HepG2 (cell line): ENCODE measurements around the gene NEIL3. TPM values are rescaled to one million over a fixed set of nuclear protein-coding genes. Genes with fewer than 3 reads are reported as not detected.
A peak's percentile ranks its signal among the peaks of the same experiment; 100 is the strongest.

Experiments
- ARNT2 ChIP-seq: sonication (generic); formaldehyde crosslinking; IDR thresholded peaks from 2 replicates; pipeline ENCODE4 v1.8.0; 2022; ENCODE audit warnings: mild to moderate bottlenecking, low read depth, missing genetic modification reagents, moderate library complexity
- FOXA3 ChIP-seq: IDR thresholded peaks from 2 replicates; pipeline ENCODE4 v1.6.1; 2016; ENCODE audit warnings: missing genetic modification reagents, missing compliant biosample characterization
- KLF16 ChIP-seq, 2 experiments: sonication (generic) in 1 of 2; formaldehyde crosslinking in 1 of 2; IDR thresholded peaks; 2 replicates each; pipeline versions ENCODE4 v1.6.1 to v1.8.0; 2016 to 2023; ENCODE audit warnings: missing genetic modification reagents in 2 of 2, missing compliant biosample characterization in 1 of 2
- KLF6 ChIP-seq: IDR thresholded peaks from 2 replicates; pipeline ENCODE4 v1.8.0; 2016; ENCODE audit warnings: missing biosample characterization, missing genetic modification reagents
- MIER3 ChIP-seq: IDR thresholded peaks from 2 replicates; pipeline ENCODE4 v1.6.1; 2016; ENCODE audit warnings: missing compliant biosample characterization, borderline replicate concordance
- MIXL1 ChIP-seq: IDR thresholded peaks from 2 replicates; pipeline ENCODE4 v1.6.1; 2016
- MNT ChIP-seq: fragments of 450-650 bp; IDR thresholded peaks from 2 replicates; pipeline ENCODE4 v1.6.1; 2016
- MXI1 ChIP-seq: IDR thresholded peaks from 3 replicates; pipeline ENCODE4 v1.6.1; 2012; ENCODE audit warnings: low read depth, low read length, inconsistent platforms, borderline replicate concordance
- SOX6 ChIP-seq, 2 experiments: fragments of 450-650 bp in 1 of 2; sonication (generic) in 1 of 2; formaldehyde crosslinking in 1 of 2; IDR thresholded peaks; 2 replicates each; pipeline versions ENCODE4 v1.4.0 to v1.6.1; 2017 to 2020; ENCODE audit warnings: antibody characterized with exemption in 1 of 2, mild to moderate bottlenecking in 1 of 2, missing genetic modification reagents in 1 of 2
- ZBTB4 ChIP-seq: sonication (generic); formaldehyde crosslinking; IDR thresholded peaks from 2 replicates; pipeline ENCODE4 v1.4.0; 2020; ENCODE audit warnings: missing genetic modification reagents, mild to moderate bottlenecking, borderline replicate concordance
- ZEB1 ChIP-seq: IDR thresholded peaks from 2 replicates; pipeline ENCODE4 v1.6.1; 2012; ENCODE audit warnings: mild to moderate bottlenecking, low read depth, inconsistent platforms; ENCODE audit not compliant: insufficient replicate concordance
- ZFYVE20 ChIP-seq: sonication (generic); formaldehyde crosslinking; IDR thresholded peaks from 2 replicates; pipeline ENCODE4 v1.8.0; 2023; ENCODE audit warnings: low read depth, mild to moderate bottlenecking, moderate library complexity, missing genetic modification reagents, borderline replicate concordance
- ZMAT3 ChIP-seq: sonication (generic); formaldehyde crosslinking; conservative IDR thresholded peaks from 2 replicates; pipeline ENCODE4 v1.7.0; 2021; ENCODE audit warnings: missing genetic modification reagents
- ZNF234 ChIP-seq: sonication (generic); formaldehyde crosslinking; conservative IDR thresholded peaks from 2 replicates; pipeline ENCODE4 v1.5.1; 2020; ENCODE audit warnings: mild to moderate bottlenecking, missing genetic modification reagents
- ZNF317 ChIP-seq: sonication (generic); formaldehyde crosslinking; IDR thresholded peaks from 2 replicates; pipeline ENCODE4 v1.5.0; 2020; ENCODE audit warnings: mild to moderate bottlenecking, missing genetic modification reagents
- ZNF737 ChIP-seq: sonication (generic); formaldehyde crosslinking; IDR thresholded peaks from 2 replicates; pipeline ENCODE4 v1.5.0; 2020; ENCODE audit warnings: missing genetic modification reagents, mild to moderate bottlenecking, borderline replicate concordance
- ZNF883 ChIP-seq: sonication (generic); formaldehyde crosslinking; IDR thresholded peaks from 2 replicates; pipeline ENCODE4 v1.5.1; 2020; ENCODE audit warnings: mild to moderate bottlenecking, missing genetic modification reagents; ENCODE audit errors: not compliant biosample characterization
- polyA plus RNA-seq, 8 experiments: library from polyadenylated mRNA; depleted of rRNA in 3 of 8; stranded (reverse) in 7 of 8; unstranded in 1 of 8; fragments of >200 nt; fragmentation: Illumina TruSeq in 4 of 8; extraction: Trizol in 4 of 8; gene quantifications; 2 replicates each; pipeline versions ENCODE4 v1.2.1 to v1.2.3, GENCODE V29; 2011 to 2016; ENCODE audit warnings: low read depth in 4 of 8, missing spikeins in 1 of 8, mixed read lengths in 1 of 8; ENCODE audit not compliant: insufficient read depth in 1 of 8
- total RNA-seq, 5 experiments: library from RNA; depleted of rRNA; stranded (reverse); fragments of >200 nt; fragmentation: Illumina TruSeq; extraction: Trizol; gene quantifications; 2 replicates each; pipeline ENCODE4 v1.2.3, GENCODE V29; 2016; ENCODE audit warnings: low read depth in 1 of 5
- TF ChIP-seq, protein P1 (sequence below): IDR thresholded peaks from 2 replicates; pipeline ENCODE4 v1.6.1; 2016; ENCODE audit warnings: missing compliant biosample characterization, missing genetic modification reagents, borderline replicate concordance
- TF ChIP-seq, protein P2 (sequence below): IDR thresholded peaks from 2 replicates; pipeline ENCODE4 v1.6.1; 2012; ENCODE audit warnings: inconsistent platforms
- TF ChIP-seq, protein P3 (sequence below): IDR thresholded peaks from 2 replicates; pipeline ENCODE4 v1.4.0; 2020; ENCODE audit warnings: mild to moderate bottlenecking, missing genetic modification reagents

Gene NEIL3
- total and polyA plus RNA-seq, 2 of the 13 experiments (the other 11 are each of a cell fraction or from before 2014, with no cell fraction given), result 3.5 to 8.4 TPM

GRCh38 chr4:177391953-177392352 is 82.3 kb downstream of the NEIL3 start (continued):
- TF ChIP-seq FOXA3 (CRISPR knock-in tag), result peak; percentile 83
- peak; percentile 58; the same call in 1 of the 3 replicates for TF ChIP-seq MXI1
- TF ChIP-seq ZNF737 (CRISPR knock-in tag), result no peak
- TF ChIP-seq, protein P1, sequence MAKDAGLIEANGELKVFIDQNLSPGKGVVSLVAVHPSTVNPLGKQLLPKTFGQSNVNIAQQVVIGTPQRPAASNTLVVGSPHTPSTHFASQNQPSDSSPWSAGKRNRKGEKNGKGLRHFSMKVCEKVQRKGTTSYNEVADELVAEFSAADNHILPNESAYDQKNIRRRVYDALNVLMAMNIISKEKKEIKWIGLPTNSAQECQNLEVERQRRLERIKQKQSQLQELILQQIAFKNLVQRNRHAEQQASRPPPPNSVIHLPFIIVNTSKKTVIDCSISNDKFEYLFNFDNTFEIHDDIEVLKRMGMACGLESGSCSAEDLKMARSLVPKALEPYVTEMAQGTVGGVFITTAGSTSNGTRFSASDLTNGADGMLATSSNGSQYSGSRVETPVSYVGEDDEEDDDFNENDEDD (CRISPR knock-in tag), result no peak
- 0 out of 2 replicates have a peak, but pooled peaks have one; percentile 31 for TF ChIP-seq MIXL1 (CRISPR knock-in tag)
- peak; percentile 43; the same call in 1 of the 2 replicates for TF ChIP-seq MIER3
- no peak for TF ChIP-seq ZNF234 (CRISPR knock-in tag)
- TF ChIP-seq ZBTB4, result no peak
- TF ChIP-seq KLF6, result peak; percentile 45; the same call in 1 of the 2 replicates
- TF ChIP-seq ZFYVE20, result no peak
- no peak for TF ChIP-seq ZMAT3 (CRISPR knock-in tag)
- TF ChIP-seq, protein P2, sequence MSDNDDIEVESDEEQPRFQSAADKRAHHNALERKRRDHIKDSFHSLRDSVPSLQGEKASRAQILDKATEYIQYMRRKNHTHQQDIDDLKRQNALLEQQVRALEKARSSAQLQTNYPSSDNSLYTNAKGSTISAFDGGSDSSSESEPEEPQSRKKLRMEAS, result peak; percentile 57; the same call in 1 of the 2 replicates
- TF ChIP-seq SOX6 (IDR thresholded peaks at IDR 0.05), result no peak
- TF ChIP-seq SOX6 (CRISPR knock-in tag; IDR thresholded peaks at IDR 0.05), result peak; percentile 87
- TF ChIP-seq, protein P3, sequence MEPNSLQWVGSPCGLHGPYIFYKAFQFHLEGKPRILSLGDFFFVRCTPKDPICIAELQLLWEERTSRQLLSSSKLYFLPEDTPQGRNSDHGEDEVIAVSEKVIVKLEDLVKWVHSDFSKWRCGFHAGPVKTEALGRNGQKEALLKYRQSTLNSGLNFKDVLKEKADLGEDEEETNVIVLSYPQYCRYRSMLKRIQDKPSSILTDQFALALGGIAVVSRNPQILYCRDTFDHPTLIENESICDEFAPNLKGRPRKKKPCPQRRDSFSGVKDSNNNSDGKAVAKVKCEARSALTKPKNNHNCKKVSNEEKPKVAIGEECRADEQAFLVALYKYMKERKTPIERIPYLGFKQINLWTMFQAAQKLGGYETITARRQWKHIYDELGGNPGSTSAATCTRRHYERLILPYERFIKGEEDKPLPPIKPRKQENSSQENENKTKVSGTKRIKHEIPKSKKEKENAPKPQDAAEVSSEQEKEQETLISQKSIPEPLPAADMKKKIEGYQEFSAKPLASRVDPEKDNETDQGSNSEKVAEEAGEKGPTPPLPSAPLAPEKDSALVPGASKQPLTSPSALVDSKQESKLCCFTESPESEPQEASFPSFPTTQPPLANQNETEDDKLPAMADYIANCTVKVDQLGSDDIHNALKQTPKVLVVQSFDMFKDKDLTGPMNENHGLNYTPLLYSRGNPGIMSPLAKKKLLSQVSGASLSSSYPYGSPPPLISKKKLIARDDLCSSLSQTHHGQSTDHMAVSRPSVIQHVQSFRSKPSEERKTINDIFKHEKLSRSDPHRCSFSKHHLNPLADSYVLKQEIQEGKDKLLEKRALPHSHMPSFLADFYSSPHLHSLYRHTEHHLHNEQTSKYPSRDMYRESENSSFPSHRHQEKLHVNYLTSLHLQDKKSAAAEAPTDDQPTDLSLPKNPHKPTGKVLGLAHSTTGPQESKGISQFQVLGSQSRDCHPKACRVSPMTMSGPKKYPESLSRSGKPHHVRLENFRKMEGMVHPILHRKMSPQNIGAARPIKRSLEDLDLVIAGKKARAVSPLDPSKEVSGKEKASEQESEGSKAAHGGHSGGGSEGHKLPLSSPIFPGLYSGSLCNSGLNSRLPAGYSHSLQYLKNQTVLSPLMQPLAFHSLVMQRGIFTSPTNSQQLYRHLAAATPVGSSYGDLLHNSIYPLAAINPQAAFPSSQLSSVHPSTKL (CRISPR knock-in tag), result peak; percentile 90; the same call in 1 of the 2 replicates
- peak; percentile 77 for TF ChIP-seq ZNF317 (CRISPR knock-in tag)
- no peak for TF ChIP-seq ARNT2 (CRISPR knock-in tag)
- TF ChIP-seq ZEB1, result no peak
- TF ChIP-seq ZNF883 (CRISPR knock-in tag), result no peak
- TF ChIP-seq MNT, result peak; percentile 4; the same call in 1 of the 2 replicates
- peak in 1 of 2 experiments; percentile 48; a peak in 1 of 4 replicates for TF ChIP-seq KLF16 (CRISPR knock-in tag; IDR thresholded peaks at IDR 0.05)
